Measurements from ENCODE around the gene DGKZ. TPM values are rescaled to one million over a fixed set of nuclear protein-coding genes. Genes with fewer than 3 reads are reported as not detected.

The DGKZ gene
- total and polyA plus RNA-seq, 10 of the 15 experiments (the other 5 are each of a cell fraction or from before 2014, with no cell fraction given) = 0.50 to 78.4 (median 39.5) TPM

- TF ChIP-seq, protein P1, sequence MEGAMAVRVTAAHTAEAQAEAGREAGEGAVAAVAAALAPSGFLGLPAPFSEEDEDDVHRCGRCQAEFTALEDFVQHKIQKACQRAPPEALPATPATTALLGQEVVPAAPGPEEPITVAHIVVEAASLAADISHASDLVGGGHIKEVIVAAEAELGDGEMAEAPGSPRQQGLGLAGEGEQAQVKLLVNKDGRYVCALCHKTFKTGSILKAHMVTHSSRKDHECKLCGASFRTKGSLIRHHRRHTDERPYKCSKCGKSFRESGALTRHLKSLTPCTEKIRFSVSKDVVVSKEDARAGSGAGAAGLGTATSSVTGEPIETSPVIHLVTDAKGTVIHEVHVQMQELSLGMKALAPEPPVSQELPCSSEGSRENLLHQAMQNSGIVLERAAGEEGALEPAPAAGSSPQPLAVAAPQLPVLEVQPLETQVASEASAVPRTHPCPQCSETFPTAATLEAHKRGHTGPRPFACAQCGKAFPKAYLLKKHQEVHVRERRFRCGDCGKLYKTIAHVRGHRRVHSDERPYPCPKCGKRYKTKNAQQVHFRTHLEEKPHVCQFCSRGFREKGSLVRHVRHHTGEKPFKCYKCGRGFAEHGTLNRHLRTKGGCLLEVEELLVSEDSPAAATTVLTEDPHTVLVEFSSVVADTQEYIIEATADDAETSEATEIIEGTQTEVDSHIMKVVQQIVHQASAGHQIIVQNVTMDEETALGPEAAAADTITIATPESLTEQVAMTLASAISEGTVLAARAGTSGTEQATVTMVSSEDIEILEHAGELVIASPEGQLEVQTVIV (IDR thresholded peaks at IDR 0.05; ENCODE audit: borderline replicate concordance, partially characterized antibody) = no peak
- no peak for TF ChIP-seq POLR2AphosphoS5 (IDR thresholded peaks at IDR 0.05; ENCODE audit: low read length)
- TF ChIP-seq HDGF (IDR thresholded peaks at IDR 0.05) = 0 out of 2 replicates have a peak, but pooled peaks have one; percentile 56
- TF ChIP-seq SMARCA5 (IDR thresholded peaks at IDR 0.05) = no peak
- TF ChIP-seq POLR2AphosphoS2 (IDR thresholded peaks at IDR 0.05; ENCODE audit: low read depth, low read length) = no peak
- TF ChIP-seq, protein P2, sequence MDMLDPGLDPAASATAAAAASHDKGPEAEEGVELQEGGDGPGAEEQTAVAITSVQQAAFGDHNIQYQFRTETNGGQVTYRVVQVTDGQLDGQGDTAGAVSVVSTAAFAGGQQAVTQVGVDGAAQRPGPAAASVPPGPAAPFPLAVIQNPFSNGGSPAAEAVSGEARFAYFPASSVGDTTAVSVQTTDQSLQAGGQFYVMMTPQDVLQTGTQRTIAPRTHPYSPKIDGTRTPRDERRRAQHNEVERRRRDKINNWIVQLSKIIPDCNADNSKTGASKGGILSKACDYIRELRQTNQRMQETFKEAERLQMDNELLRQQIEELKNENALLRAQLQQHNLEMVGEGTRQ (IDR thresholded peaks at IDR 0.05; ENCODE audit: borderline replicate concordance, low read depth, low read length) = no peak
- TF ChIP-seq LARP7 (IDR thresholded peaks at IDR 0.05) = no peak
- TF ChIP-seq EED (IDR thresholded peaks at IDR 0.05; ENCODE audit: low read depth) = peak; percentile 56
- no peak for TF ChIP-seq IRF4 (IDR thresholded peaks at IDR 0.05; ENCODE audit: low read depth, low read length)
- TF ChIP-seq HDAC2 (IDR thresholded peaks at IDR 0.05) = no peak
- no peak for TF ChIP-seq PRDM15 (CRISPR knock-in tag; IDR thresholded peaks at IDR 0.05)
- TF ChIP-seq BCL11A (IDR thresholded peaks at IDR 0.05; ENCODE audit: low read depth, low read length) = no peak
- no peak for TF ChIP-seq ZBED1 (IDR thresholded peaks at IDR 0.05; ENCODE audit: borderline replicate concordance)
- TF ChIP-seq, protein P3, sequence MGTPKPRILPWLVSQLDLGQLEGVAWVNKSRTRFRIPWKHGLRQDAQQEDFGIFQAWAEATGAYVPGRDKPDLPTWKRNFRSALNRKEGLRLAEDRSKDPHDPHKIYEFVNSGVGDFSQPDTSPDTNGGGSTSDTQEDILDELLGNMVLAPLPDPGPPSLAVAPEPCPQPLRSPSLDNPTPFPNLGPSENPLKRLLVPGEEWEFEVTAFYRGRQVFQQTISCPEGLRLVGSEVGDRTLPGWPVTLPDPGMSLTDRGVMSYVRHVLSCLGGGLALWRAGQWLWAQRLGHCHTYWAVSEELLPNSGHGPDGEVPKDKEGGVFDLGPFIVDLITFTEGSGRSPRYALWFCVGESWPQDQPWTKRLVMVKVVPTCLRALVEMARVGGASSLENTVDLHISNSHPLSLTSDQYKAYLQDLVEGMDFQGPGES (IDR thresholded peaks at IDR 0.05) = no peak
- TF ChIP-seq, protein P4, sequence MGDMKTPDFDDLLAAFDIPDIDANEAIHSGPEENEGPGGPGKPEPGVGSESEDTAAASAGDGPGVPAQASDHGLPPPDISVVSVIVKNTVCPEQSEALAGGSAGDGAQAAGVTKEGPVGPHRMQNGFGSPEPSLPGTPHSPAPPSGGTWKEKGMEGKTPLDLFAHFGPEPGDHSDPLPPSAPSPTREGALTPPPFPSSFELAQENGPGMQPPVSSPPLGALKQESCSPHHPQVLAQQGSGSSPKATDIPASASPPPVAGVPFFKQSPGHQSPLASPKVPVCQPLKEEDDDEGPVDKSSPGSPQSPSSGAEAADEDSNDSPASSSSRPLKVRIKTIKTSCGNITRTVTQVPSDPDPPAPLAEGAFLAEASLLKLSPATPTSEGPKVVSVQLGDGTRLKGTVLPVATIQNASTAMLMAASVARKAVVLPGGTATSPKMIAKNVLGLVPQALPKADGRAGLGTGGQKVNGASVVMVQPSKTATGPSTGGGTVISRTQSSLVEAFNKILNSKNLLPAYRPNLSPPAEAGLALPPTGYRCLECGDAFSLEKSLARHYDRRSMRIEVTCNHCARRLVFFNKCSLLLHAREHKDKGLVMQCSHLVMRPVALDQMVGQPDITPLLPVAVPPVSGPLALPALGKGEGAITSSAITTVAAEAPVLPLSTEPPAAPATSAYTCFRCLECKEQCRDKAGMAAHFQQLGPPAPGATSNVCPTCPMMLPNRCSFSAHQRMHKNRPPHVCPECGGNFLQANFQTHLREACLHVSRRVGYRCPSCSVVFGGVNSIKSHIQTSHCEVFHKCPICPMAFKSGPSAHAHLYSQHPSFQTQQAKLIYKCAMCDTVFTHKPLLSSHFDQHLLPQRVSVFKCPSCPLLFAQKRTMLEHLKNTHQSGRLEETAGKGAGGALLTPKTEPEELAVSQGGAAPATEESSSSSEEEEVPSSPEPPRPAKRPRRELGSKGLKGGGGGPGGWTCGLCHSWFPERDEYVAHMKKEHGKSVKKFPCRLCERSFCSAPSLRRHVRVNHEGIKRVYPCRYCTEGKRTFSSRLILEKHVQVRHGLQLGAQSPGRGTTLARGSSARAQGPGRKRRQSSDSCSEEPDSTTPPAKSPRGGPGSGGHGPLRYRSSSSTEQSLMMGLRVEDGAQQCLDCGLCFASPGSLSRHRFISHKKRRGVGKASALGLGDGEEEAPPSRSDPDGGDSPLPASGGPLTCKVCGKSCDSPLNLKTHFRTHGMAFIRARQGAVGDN (IDR thresholded peaks at IDR 0.05) = no peak
- TF ChIP-seq MTA2 (IDR thresholded peaks at IDR 0.05; ENCODE audit: low read depth) = 0 out of 2 replicates have a peak, but pooled peaks have one; percentile 19
- TF ChIP-seq CBX3 (IDR thresholded peaks at IDR 0.05; ENCODE audit: borderline replicate concordance, low read depth) = no peak
- no peak for TF ChIP-seq GABPA (IDR thresholded peaks at IDR 0.05; ENCODE audit: low read depth)
- no peak for TF ChIP-seq NR2C2 (IDR thresholded peaks at IDR 0.05; ENCODE audit: borderline replicate concordance, control insufficient read depth, insufficient read length, low read depth)
- TF ChIP-seq RUNX3 (IDR thresholded peaks at IDR 0.05; ENCODE audit: low read length) = no peak
- no peak for TF ChIP-seq POLR2A (IDR thresholded peaks at IDR 0.05; ENCODE audit: low read depth, low read length)
Observed at GRCh38 chr11:46309814-46310259, 37.4 kb upstream of the DGKZ start (continued).

Measured in GM12878 (cell line).